ENCODE data around the gene FKBP9. TPM values are rescaled to one million over a fixed set of nuclear protein-coding genes. Genes with fewer than 3 reads are reported as not detected.

Gene FKBP9
- total RNA-seq, 1 experiment from 2014 or later = 11.1 TPM

GRCh38 chr7:33038639-33039038 lies 81.4 kb downstream of the FKBP9 start:
- H2AFZ ChIP-seq (ENCODE audit: low read length) = no peak overlapping the region
- H3K4me2 ChIP-seq (ENCODE audit: insufficient read depth, insufficient read length, low read length) = no peak overlapping the region
- TF ChIP-seq, protein P1, sequence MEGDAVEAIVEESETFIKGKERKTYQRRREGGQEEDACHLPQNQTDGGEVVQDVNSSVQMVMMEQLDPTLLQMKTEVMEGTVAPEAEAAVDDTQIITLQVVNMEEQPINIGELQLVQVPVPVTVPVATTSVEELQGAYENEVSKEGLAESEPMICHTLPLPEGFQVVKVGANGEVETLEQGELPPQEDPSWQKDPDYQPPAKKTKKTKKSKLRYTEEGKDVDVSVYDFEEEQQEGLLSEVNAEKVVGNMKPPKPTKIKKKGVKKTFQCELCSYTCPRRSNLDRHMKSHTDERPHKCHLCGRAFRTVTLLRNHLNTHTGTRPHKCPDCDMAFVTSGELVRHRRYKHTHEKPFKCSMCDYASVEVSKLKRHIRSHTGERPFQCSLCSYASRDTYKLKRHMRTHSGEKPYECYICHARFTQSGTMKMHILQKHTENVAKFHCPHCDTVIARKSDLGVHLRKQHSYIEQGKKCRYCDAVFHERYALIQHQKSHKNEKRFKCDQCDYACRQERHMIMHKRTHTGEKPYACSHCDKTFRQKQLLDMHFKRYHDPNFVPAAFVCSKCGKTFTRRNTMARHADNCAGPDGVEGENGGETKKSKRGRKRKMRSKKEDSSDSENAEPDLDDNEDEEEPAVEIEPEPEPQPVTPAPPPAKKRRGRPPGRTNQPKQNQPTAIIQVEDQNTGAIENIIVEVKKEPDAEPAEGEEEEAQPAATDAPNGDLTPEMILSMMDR (conservative IDR thresholded peaks at IDR 0.05) = no peak
- peaks cover 0 to 1% (median 0%) of the 10 kb centered on the region in 3 experiments; a peak in 1 of 7 replicates for H3K36me3 Mint-ChIP-seq (ENCODE audit: insufficient read depth in 1 of 3, low read depth in 3 of 3)
- H4K5ac ChIP-seq (ENCODE audit: insufficient read length, low read depth, low read length) = no peak overlapping the region
- no peak overlapping the region for H3K27ac Mint-ChIP-seq
- H3K18ac ChIP-seq (ENCODE audit: insufficient read length, low read depth, low read length) = no peak overlapping the region
- H3K9me3 Mint-ChIP-seq = no peaks in the 10 kb centered on the region
- no peak overlapping the region for H2BK12ac ChIP-seq (ENCODE audit: insufficient read length, low read depth, low read length)
- no peak overlapping the region for H2BK5ac ChIP-seq (ENCODE audit: insufficient read length, low read length)
- H4K91ac ChIP-seq (ENCODE audit: insufficient read length, low read depth, low read length) = no peak overlapping the region
- H3K14ac ChIP-seq (ENCODE audit: insufficient read depth, low read length) = no peak overlapping the region
- WGBS (ENCODE audit: extremely low coverage, insufficient read length, low lambda C conversion rate) = no CpG with 5 or more reads among the region's 2 CpGs
- no peaks in the 10 kb centered on the region for H3K27me3 Mint-ChIP-seq (ENCODE audit: low read depth)
- H3K79me2 ChIP-seq (ENCODE audit: insufficient read depth, low read length) = no peaks in the 10 kb centered on the region; the same call in 1 of the 2 replicates
- H3K23ac ChIP-seq (ENCODE audit: insufficient read length, low read depth, low read length) = no peak overlapping the region
- H3K9me3 ChIP-seq (ENCODE audit: control insufficient read depth, low read depth, low read length) = no peaks in the 10 kb centered on the region
- DNase-seq = no peak
- H3K56ac ChIP-seq (ENCODE audit: insufficient read length, low read depth, low read length) = no peak overlapping the region
- H3K9ac ChIP-seq (ENCODE audit: extremely low read depth, insufficient read length, low read length) = no peak overlapping the region
- H3K79me1 ChIP-seq (ENCODE audit: insufficient read depth, low read depth, low read length, poor library complexity, severe bottlenecking) = peaks cover 2% of the 10 kb centered on the region
- no peak overlapping the region for H3K4me3 Mint-ChIP-seq
- H2BK15ac ChIP-seq (ENCODE audit: low read depth, low read length) = no peak overlapping the region
- no peak overlapping the region for H3K27ac ChIP-seq (ENCODE audit: insufficient read length, low read depth, low read length)
- H3K4me1 ChIP-seq (ENCODE audit: insufficient read depth, low read length) = no peaks in the 10 kb centered on the region
- no peaks in the 10 kb centered on the region for H4K20me1 ChIP-seq (ENCODE audit: control insufficient read depth, insufficient read depth, insufficient read length)
- no peak overlapping the region for H4K8ac ChIP-seq (replicated peaks; ENCODE audit: insufficient read length, low read depth, low read length)
- no peak overlapping the region for H2AK5ac ChIP-seq (ENCODE audit: insufficient read length, low read length)
- H2BK20ac ChIP-seq (ENCODE audit: low read depth, low read length, poor library complexity, severe bottlenecking) = no peak overlapping the region
- no peak overlapping the region for H3T11ph ChIP-seq (ENCODE audit: low read length)
- no peak overlapping the region for H2BK120ac ChIP-seq (ENCODE audit: low read depth, low read length, poor library complexity, severe bottlenecking)
- peaks cover 0 to 2% of the 10 kb centered on the region in 2 experiments; a peak in 1 of 4 replicates for H3K4me1 Mint-ChIP-seq
- no peaks in the 10 kb centered on the region for H3K27me3 ChIP-seq (ENCODE audit: insufficient read depth, low read length)
- no peak overlapping the region for H3K4ac ChIP-seq (ENCODE audit: low read depth, low read length)
- H3K23me2 ChIP-seq (ENCODE audit: insufficient read length, low read depth, low read length, poor library complexity, severe bottlenecking) = no peaks in the 10 kb centered on the region

Measured in H9 (cell line).